ENCODE data around the gene GFI1B.
"Not testable (repeated sequence)": the region's sequence is repeated elsewhere in the genome, so short reads cannot be mapped to it uniquely, and the experiment has no call there.

DNA sequence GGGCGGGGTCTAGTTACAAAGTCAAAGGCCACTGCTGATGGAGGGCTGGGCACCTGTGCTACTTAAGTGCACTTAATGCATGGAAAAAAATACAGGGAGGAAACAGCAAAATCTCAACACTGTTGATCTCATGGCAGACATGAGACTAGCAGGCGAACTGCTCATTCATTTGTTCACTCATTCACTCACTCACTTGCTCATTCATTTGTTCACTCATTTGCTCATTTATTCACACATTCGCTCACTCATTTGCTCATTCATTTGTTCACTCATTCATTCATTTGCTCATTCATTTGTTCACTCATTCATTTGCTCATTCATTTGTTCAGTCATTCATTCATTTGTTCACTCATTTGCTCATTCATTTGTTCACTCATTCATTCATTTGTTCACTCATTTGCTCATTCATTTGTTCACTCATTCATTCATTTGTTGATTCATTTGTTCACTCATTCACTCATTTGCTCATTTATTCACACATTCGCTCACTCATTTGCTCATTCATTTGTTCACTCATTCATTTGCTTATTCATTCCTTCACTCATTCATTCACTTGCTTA, 11.6 kb downstream of the GFI1B start:
- TF ChIP-seq, protein P1, sequence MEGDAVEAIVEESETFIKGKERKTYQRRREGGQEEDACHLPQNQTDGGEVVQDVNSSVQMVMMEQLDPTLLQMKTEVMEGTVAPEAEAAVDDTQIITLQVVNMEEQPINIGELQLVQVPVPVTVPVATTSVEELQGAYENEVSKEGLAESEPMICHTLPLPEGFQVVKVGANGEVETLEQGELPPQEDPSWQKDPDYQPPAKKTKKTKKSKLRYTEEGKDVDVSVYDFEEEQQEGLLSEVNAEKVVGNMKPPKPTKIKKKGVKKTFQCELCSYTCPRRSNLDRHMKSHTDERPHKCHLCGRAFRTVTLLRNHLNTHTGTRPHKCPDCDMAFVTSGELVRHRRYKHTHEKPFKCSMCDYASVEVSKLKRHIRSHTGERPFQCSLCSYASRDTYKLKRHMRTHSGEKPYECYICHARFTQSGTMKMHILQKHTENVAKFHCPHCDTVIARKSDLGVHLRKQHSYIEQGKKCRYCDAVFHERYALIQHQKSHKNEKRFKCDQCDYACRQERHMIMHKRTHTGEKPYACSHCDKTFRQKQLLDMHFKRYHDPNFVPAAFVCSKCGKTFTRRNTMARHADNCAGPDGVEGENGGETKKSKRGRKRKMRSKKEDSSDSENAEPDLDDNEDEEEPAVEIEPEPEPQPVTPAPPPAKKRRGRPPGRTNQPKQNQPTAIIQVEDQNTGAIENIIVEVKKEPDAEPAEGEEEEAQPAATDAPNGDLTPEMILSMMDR (conservative IDR thresholded peaks at IDR 0.05; ENCODE audit: low read depth, low read length), result not testable (repeated sequence)
- not testable (repeated sequence) for TF ChIP-seq POLR2A (IDR thresholded peaks at IDR 0.05; ENCODE audit: low read depth, low read length); RCOR1 (IDR thresholded peaks at IDR 0.05; ENCODE audit: insufficient replicate concordance, low read length); MXI1 (IDR thresholded peaks at IDR 0.05; ENCODE audit: borderline replicate concordance, low read depth, low read length); RFX5 (IDR thresholded peaks at IDR 0.05; ENCODE audit: low read depth, low read length)
- TF ChIP-seq, protein P2, sequence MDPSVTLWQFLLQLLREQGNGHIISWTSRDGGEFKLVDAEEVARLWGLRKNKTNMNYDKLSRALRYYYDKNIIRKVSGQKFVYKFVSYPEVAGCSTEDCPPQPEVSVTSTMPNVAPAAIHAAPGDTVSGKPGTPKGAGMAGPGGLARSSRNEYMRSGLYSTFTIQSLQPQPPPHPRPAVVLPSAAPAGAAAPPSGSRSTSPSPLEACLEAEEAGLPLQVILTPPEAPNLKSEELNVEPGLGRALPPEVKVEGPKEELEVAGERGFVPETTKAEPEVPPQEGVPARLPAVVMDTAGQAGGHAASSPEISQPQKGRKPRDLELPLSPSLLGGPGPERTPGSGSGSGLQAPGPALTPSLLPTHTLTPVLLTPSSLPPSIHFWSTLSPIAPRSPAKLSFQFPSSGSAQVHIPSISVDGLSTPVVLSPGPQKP (IDR thresholded peaks at IDR 0.05; ENCODE audit: borderline replicate concordance, low read depth, low read length), result not testable (repeated sequence)

All from IMR-90 (cell line).